Spleen (tissue), 11 donors: ENCODE results near the gene PLD4. TPM values are rescaled to one million over a fixed set of nuclear protein-coding genes. Genes with fewer than 3 reads are reported as not detected.

Experiments used
- DNase-seq: peaks from one replicate; pipeline ENCODE4 v3.0.0-alpha.2; 2020
- H3K27ac ChIP-seq, 8 donors: fragments of 200-600 bp; sonication (generic) in 7 of 8; 1 replicate in 4 of 8; 2 replicates in 4 of 8; pipeline versions ENCODE4 v1.5.0 to v1.8.0; 2016 to 2021; ENCODE audit warnings: inconsistent platforms in 4 of 8, mild to moderate bottlenecking in 4 of 8, moderate library complexity in 1 of 8
- H3K27me3 ChIP-seq, 7 donors: fragments of 200-600 bp; sonication (generic) in 6 of 7; replicated peaks in 1 of 7; 1 replicate in 4 of 7; 2 replicates in 3 of 7; pipeline versions ENCODE4 v1.5.0 to v1.8.0; 2016 to 2021; ENCODE audit warnings: inconsistent platforms in 3 of 7, mild to moderate bottlenecking in 1 of 7
- H3K36me3 ChIP-seq, 6 donors: fragments of 200-600 bp; sonication (generic) in 5 of 6; 1 replicate in 4 of 6; 2 replicates in 2 of 6; pipeline versions ENCODE4 v1.5.0 to v1.8.0; 2016 to 2021; ENCODE audit warnings: inconsistent platforms in 2 of 6
- H3K4me1 ChIP-seq, 6 donors: fragments of 200-600 bp; sonication (generic) in 5 of 6; 1 replicate in 3 of 6; 2 replicates in 3 of 6; pipeline versions ENCODE4 v1.5.0 to v1.8.0; 2016 to 2021; ENCODE audit warnings: inconsistent platforms in 3 of 6
- H3K4me3 ChIP-seq, 8 donors: fragments of 200-600 bp; sonication (generic) in 7 of 8; 1 replicate in 4 of 8; 2 replicates in 4 of 8; pipeline versions ENCODE4 v1.5.0 to v1.8.0; 2016 to 2021; ENCODE audit warnings: inconsistent platforms in 4 of 8, mild to moderate bottlenecking in 4 of 8, moderate library complexity in 2 of 8
- H3K9me3 ChIP-seq, 8 donors: fragments of 200-600 bp; sonication (generic) in 7 of 8; 1 replicate in 4 of 8; 2 replicates in 4 of 8; pipeline versions ENCODE4 v1.5.0 to v1.8.0; 2016 to 2021; ENCODE audit warnings: inconsistent platforms in 4 of 8
- CTCF ChIP-seq, 11 experiments: fragments of 200-600 bp in 7 of 11; fragments of 450-650 bp in 4 of 11; sonication (generic) in 4 of 11; IDR thresholded peaks in 8 of 11; conservative IDR thresholded peaks in 3 of 11; 1 replicate in 7 of 11; 2 replicates in 4 of 11; pipeline versions ENCODE4 v1.4.0 to v1.8.0; 2016 to 2021; ENCODE audit warnings: antibody characterized with exemption in 11 of 11, inconsistent platforms in 4 of 11, mild to moderate bottlenecking in 1 of 11
- POLR2A ChIP-seq, 3 donors: fragments of 450-650 bp; IDR thresholded peaks; one replicate each; pipeline ENCODE4 v1.5.1; 2017; ENCODE audit warnings: antibody characterized with exemption in 3 of 3, mild to moderate bottlenecking in 1 of 3
- POLR2AphosphoS5 ChIP-seq, 3 donors: sonication (generic); formaldehyde crosslinking; IDR thresholded peaks; one replicate each; pipeline ENCODE4 v1.5.1; 2017; ENCODE audit warnings: antibody characterized with exemption in 3 of 3
- WGBS, 5 donors: extraction: QIAGEN DNeasy Blood & Tissue Kit in 3 of 5; methylation state at CpG; one replicate each; pipeline versions ENCODE4 v1.1.5 to v1.1.7; 2013 to 2018; 5-methylcytosine and 5-hydroxymethylcytosine counted together
- intact Hi-C: fragments of 100-400 bp; cut with DNase I; formaldehyde crosslinking; loops from one replicate; pipeline ENCODE4 v1.15.0; 2023; ENCODE audit warnings: low total_unique reads
- polyA plus RNA-seq, 3 donors: library from polyadenylated mRNA; stranded (reverse); fragments of 200-250 nt; gene quantifications; one replicate each; pipeline ENCODE4 v1.2.1, GENCODE V29; 2013
- total RNA-seq, 7 donors: library from RNA; depleted of rRNA in 3 of 7; stranded (reverse); fragments of >200 nt in 3 of 7; fragmentation: NEBNext Ultra II Directional in 4 of 7; extraction: Animal tissue kit (Norgen Biotek cat#: 25700) in 4 of 7; gene quantifications; one replicate each; pipeline versions ENCODE4 v1.1.0 to v1.2.1, GENCODE V29; 2016 to 2021
- donor health status: healthy with polysubstance abuse.
- donor health status: DM: no; HTN: no; CAD: no; lungs with moderate emphysema.
- donor health status: DM: no; HTN: no; CAD: no.
- donor health status: Bipolar disorder and iron deficiency.
- donor health status: healthy.
- donor health status: DM: no; HTN: no; CAD: no.
- donor health status: DM: yes; HTN: yes; CAD: no.

PLD4 gene
- total and polyA plus RNA-seq, 10 donors, result 5.4 to 31.3 (median 22.9) TPM

GRCh38 chr14:104935955-104936354 lies 11.3 kb downstream of the PLD4 start:
- TF ChIP-seq CTCF (IDR thresholded peaks at IDR 0.05 in 8 of 11, conservative IDR thresholded peaks at IDR 0.05 in 3 of 11), result no peak
- no peak for TF ChIP-seq POLR2AphosphoS5 (IDR thresholded peaks at IDR 0.05)
- no peak for TF ChIP-seq POLR2A (IDR thresholded peaks at IDR 0.05)
- Histone ChIP-seq H3K27me3 (peaks cover 0 to 28% (median 0%) of the 10 kb centered on the region in 7 donors), H3K4me3 (no peak overlapping the region), H3K27ac (no peak overlapping the region), H3K36me3 (no peaks in the 10 kb centered on the region), H3K9me3 (no peaks in the 10 kb centered on the region), H3K4me1 (peaks cover 0 to 27% (median 16%) of the 10 kb centered on the region in 6 donors)
- WGBS, 5 donors, result 39 to 97% (median 68%) methylated on average over 2 of the region's 2 CpGs; no CpG with 5 or more reads in 1 of the 5 donors
- DNase-seq, result no peak
- intact Hi-C loops, result no loop called here

GRCh38 chr14:104936361-104937155 lies 11.9 kb downstream of the PLD4 start:
- WGBS, 5 donors, result 46 to 62% (median 53%) methylated on average over 8 to 10 of the region's 10 CpGs
- no peak for DNase-seq
- Histone ChIP-seq H3K27ac (no peak overlapping the region), H3K4me3 (no peak overlapping the region), H3K4me1 (peaks cover 0 to 27% (median 16%) of the 10 kb centered on the region in 6 donors), H3K36me3 (no peaks in the 10 kb centered on the region), H3K27me3 (peaks cover 0 to 28% (median 0%) of the 10 kb centered on the region in 7 donors), H3K9me3 (no peaks in the 10 kb centered on the region)
- intact Hi-C loops, result no loop called here
- TF ChIP-seq POLR2A (IDR thresholded peaks at IDR 0.05) (no peak), CTCF (IDR thresholded peaks at IDR 0.05 in 8 of 11, conservative IDR thresholded peaks at IDR 0.05 in 3 of 11) (no peak), POLR2AphosphoS5 (IDR thresholded peaks at IDR 0.05) (no peak)

GRCh38 chr14:104937161-104937560 lies 12.5 kb downstream of the PLD4 start:
- DNase-seq, result no peak
- H3K4me3 ChIP-seq, result no peak overlapping the region
- peaks cover 0 to 22% (median 13%) of the 10 kb centered on the region in 6 donors for H3K4me1 ChIP-seq
- 73 to 89% (median 86%) methylated on average over 4 of the region's 4 CpGs for WGBS, 5 donors
- TF ChIP-seq POLR2A (IDR thresholded peaks at IDR 0.05) (no peak), CTCF (IDR thresholded peaks at IDR 0.05 in 8 of 11, conservative IDR thresholded peaks at IDR 0.05 in 3 of 11) (no peak), POLR2AphosphoS5 (IDR thresholded peaks at IDR 0.05) (no peak)
- H3K27me3 ChIP-seq, result peaks cover 0 to 25% (median 0%) of the 10 kb centered on the region in 7 donors
- no peaks in the 10 kb centered on the region for H3K36me3 ChIP-seq
- intact Hi-C loops, result no loop called here
- H3K27ac ChIP-seq, result no peak overlapping the region
- no peaks in the 10 kb centered on the region for H3K9me3 ChIP-seq

- Histone ChIP-seq H3K4me1 (peaks cover 0 to 16% (median 6%) of the 10 kb centered on the region in 6 donors), H3K27ac (no peak overlapping the region), H3K27me3 (peaks cover 0 to 19% (median 0%) of the 10 kb centered on the region in 7 donors), H3K9me3 (no peaks in the 10 kb centered on the region), H3K4me3 (no peak overlapping the region), H3K36me3 (no peaks in the 10 kb centered on the region)
- TF ChIP-seq POLR2AphosphoS5 (IDR thresholded peaks at IDR 0.05) (no peak), POLR2A (IDR thresholded peaks at IDR 0.05) (no peak), CTCF (IDR thresholded peaks at IDR 0.05 in 8 of 11, conservative IDR thresholded peaks at IDR 0.05 in 3 of 11) (no peak)
- 76 to 85% (median 81%) methylated on average over 11 of the region's 11 CpGs for WGBS, 5 donors
- intact Hi-C loops, result no loop called here
- no peak for DNase-seq
Observed at GRCh38 chr14:104937694-104938365, 13.2 kb downstream of the PLD4 start.
